Trophoblast cell (in vitro differentiated cells and primary cell): ENCODE results near the gene NUDT8.

Source experiments
- DNase-seq, 2 donors: peaks; one replicate each; pipeline ENCODE4 v3.0.0-alpha.2; 2016
- H2AFZ ChIP-seq: 2 replicates; pipeline ENCODE4 v1.6.1; 2013; ENCODE audit warnings: low read length, moderate library complexity, mild to moderate bottlenecking; ENCODE audit not compliant: insufficient read depth, poor library complexity
- H2AK5ac ChIP-seq: 2 replicates; pipeline ENCODE4 v1.6.1; 2013; ENCODE audit warnings: mild to moderate bottlenecking, low read length
- H2BK120ac ChIP-seq: 2 replicates; pipeline ENCODE4 v1.6.1; 2013; ENCODE audit warnings: low read length, mild to moderate bottlenecking, moderate library complexity; ENCODE audit not compliant: insufficient read depth, poor library complexity
- H2BK12ac ChIP-seq: 2 replicates; pipeline ENCODE4 v1.6.1; 2013; ENCODE audit warnings: mild to moderate bottlenecking, low read length, moderate library complexity
- H2BK5ac ChIP-seq: 2 replicates; pipeline ENCODE4 v1.6.1; 2013; ENCODE audit warnings: low read length, low read depth, moderate library complexity, mild to moderate bottlenecking; ENCODE audit not compliant: poor library complexity
- H3K14ac ChIP-seq: 2 replicates; pipeline ENCODE4 v1.6.1; 2013; ENCODE audit warnings: mild to moderate bottlenecking, low read length
- H3K18ac ChIP-seq: 2 replicates; pipeline ENCODE4 v1.6.1; 2013; ENCODE audit warnings: mild to moderate bottlenecking, low read length
- H3K23ac ChIP-seq: 2 replicates; pipeline ENCODE4 v1.6.1; 2013; ENCODE audit warnings: low read length
- H3K27ac ChIP-seq: 2 replicates; pipeline ENCODE4 v1.5.1; 2013; ENCODE audit warnings: low read depth, mild to moderate bottlenecking, inconsistent platforms, low read length, moderate library complexity
- H3K27me3 ChIP-seq: 2 replicates; pipeline ENCODE4 v1.6.1; 2013; ENCODE audit warnings: inconsistent platforms, mild to moderate bottlenecking, low read length, moderate library complexity; ENCODE audit not compliant: insufficient read depth
- H3K36me3 ChIP-seq, 2 experiments: 1 replicate in 1 of 2; 2 replicates in 1 of 2; pipeline ENCODE4 v1.6.1; 2013; ENCODE audit warnings: low read length in 2 of 2, mild to moderate bottlenecking in 2 of 2, moderate library complexity in 1 of 2; ENCODE audit not compliant: insufficient read depth in 2 of 2, control insufficient read depth in 1 of 2
- H3K4ac ChIP-seq: 2 replicates; pipeline ENCODE4 v1.6.1; 2013; ENCODE audit warnings: low read depth, mild to moderate bottlenecking, low read length, moderate library complexity
- H3K4me1 ChIP-seq, 2 experiments: 1 replicate in 1 of 2; 2 replicates in 1 of 2; pipeline ENCODE4 v1.6.1; 2013; ENCODE audit warnings: low read length in 2 of 2, mild to moderate bottlenecking in 2 of 2, moderate library complexity in 1 of 2; ENCODE audit not compliant: insufficient read depth in 2 of 2, control insufficient read depth in 1 of 2
- H3K4me2 ChIP-seq: 2 replicates; pipeline ENCODE4 v1.6.1; 2013; ENCODE audit warnings: inconsistent platforms, mild to moderate bottlenecking, low read length, moderate library complexity
- H3K4me3 ChIP-seq: 2 replicates; pipeline ENCODE4 v1.5.1; 2013; ENCODE audit warnings: mild to moderate bottlenecking, low read depth, low read length, inconsistent platforms
- H3K79me1 ChIP-seq: one replicate; pipeline ENCODE4 v1.6.1; 2013; ENCODE audit warnings: low read length
- H3K79me2 ChIP-seq: 2 replicates; pipeline ENCODE4 v1.6.1; 2013; ENCODE audit warnings: low read length, mild to moderate bottlenecking; ENCODE audit not compliant: control insufficient read depth, insufficient read depth, poor library complexity
- H3K9ac ChIP-seq: 2 replicates; pipeline ENCODE4 v1.6.1; 2013; ENCODE audit warnings: mild to moderate bottlenecking, low read length
- H3K9me3 ChIP-seq: 2 replicates; pipeline ENCODE4 v1.6.1; 2013; ENCODE audit warnings: low read depth, mild to moderate bottlenecking, control low read depth, inconsistent platforms, low read length; ENCODE audit not compliant: insufficient read depth
- H4K12ac ChIP-seq: 2 replicates; pipeline ENCODE4 v1.6.1; 2013; ENCODE audit warnings: low read depth, mild to moderate bottlenecking, low read length, moderate library complexity
- H4K8ac ChIP-seq: 2 replicates; pipeline ENCODE4 v1.6.1; 2013; ENCODE audit warnings: low read depth, mild to moderate bottlenecking, low read length, moderate library complexity
- H4K91ac ChIP-seq: one replicate; pipeline ENCODE4 v1.6.1; 2013; ENCODE audit warnings: low read depth, mild to moderate bottlenecking, low read length, moderate library complexity
- WGBS: extraction: QIAGEN DNeasy Blood & Tissue Kit; methylation state at CpG from one replicate; pipeline ENCODE4 v1.1.7; 2013; ENCODE audit warnings: missing lambda C conversion rate; ENCODE audit not compliant: insufficient read length, insufficient coverage; ENCODE audit errors: extremely low coverage; 5-methylcytosine and 5-hydroxymethylcytosine counted together

NUDT8 gene

DNA sequence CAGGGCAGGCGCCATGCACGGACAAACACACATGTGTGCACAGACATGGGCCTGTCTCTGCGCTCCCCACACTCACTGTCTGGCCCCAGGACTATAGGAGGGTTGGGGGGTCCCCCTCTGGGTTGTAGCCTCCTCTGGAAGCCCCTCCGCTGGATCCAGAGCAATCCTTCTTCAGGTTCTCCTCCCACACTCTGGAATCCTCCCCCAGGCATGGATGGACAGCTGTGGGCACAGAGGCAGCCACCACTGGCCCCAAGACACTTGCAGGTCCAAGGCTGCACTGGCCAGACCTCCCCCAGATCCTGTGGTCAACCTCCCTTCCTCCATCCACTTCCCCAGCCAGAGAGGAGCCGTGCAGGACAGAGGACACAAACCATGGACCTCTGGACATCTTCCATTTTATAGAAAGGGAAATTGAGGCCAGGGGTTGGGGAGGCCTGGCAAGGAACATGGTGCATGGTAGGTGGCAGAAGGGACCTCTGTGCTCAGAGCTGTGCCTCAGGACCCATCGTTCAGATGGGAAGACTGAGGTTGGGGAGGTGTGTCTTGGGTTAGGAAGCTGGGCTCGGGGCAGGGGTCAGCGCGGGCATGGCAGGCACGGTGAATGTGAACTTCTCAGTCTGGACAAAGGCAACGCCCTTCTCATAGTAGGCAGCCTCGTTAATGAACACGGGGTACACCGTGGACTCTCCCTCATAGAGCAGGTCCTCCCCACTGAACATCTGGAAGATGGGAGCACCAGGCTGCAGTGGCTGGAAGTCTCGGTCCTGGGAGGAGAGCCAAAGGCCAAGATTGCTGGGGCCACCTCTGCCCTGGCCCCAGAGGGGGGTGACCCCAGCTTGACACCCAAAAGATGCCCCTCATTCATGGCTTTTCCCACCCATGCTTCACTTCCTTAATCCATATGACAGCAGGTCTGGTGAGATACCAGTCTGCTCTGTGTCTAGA lies 12.7 kb upstream of the NUDT8 start:
- no peak overlapping the region for H3K4ac ChIP-seq
- H2AK5ac ChIP-seq: no peak overlapping the region
- H3K9me3 ChIP-seq: peaks cover 8% of the 10 kb centered on the region
- H2BK12ac ChIP-seq: no peak overlapping the region
- DNase-seq: no peak
- H4K12ac ChIP-seq: no peak overlapping the region
- no peaks in the 10 kb centered on the region for H3K79me2 ChIP-seq
- no peak overlapping the region for H4K91ac ChIP-seq
- H3K4me3 ChIP-seq: no peak overlapping the region
- H3K27me3 ChIP-seq: no peaks in the 10 kb centered on the region
- H2BK120ac ChIP-seq: no peak overlapping the region
- no peaks in the 10 kb centered on the region for H3K4me1 ChIP-seq
- no peak overlapping the region for H2AFZ ChIP-seq
- H2BK5ac ChIP-seq: no peak overlapping the region
- WGBS: no CpG with 5 or more reads among the region's 15 CpGs
- H3K23ac ChIP-seq: no peak overlapping the region
- no peak overlapping the region for H3K4me2 ChIP-seq
- H3K36me3 ChIP-seq: no peaks in the 10 kb centered on the region
- no peak overlapping the region for H3K9ac ChIP-seq
- H3K18ac ChIP-seq: no peak overlapping the region
- H4K8ac ChIP-seq: no peak overlapping the region
- H3K27ac ChIP-seq: no peak overlapping the region
- H3K14ac ChIP-seq: no peak overlapping the region
- no peaks in the 10 kb centered on the region for H3K79me1 ChIP-seq

DNA sequence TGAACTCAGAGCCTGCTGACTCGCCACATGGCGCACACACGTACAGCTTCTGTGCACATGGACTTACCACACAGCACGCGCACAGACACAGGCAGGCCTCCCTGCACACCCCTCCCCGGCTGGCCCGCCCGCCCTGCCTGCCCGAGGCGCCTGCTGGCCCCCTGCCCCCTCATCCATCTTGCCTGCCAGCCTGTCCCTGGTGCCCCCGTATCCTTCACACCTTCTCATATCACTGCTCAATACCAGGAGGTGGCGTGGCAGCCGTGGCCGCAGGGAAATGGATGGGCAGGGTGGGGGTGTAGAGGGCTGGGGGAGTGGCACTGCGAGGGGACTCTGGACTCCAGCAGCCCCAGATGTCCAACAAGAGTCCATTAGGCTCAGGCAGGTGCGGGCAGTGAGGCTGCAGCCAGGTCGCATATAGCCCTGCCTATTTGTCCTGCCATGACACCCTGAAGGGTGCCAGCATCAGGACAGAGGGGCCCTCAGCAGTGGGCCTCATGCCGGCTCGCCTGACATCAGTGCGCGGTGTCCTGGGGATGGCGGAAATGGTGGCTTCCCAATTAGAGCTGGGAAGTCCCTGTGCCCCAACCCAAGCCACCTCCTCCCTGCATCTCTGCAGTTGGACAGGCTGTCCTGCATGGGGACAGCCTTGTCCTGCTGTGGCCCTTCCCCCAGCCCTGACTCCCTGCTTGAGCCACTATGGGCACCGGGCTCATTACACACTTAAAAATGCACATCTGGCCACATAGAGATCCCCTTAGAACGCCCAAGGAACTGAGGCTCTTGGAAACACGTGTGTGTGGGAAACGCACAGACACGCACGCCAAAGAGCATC lies 11.8 kb upstream of the NUDT8 start:
- Histone ChIP-seq H4K91ac (no peak overlapping the region), H3K9ac (no peak overlapping the region), H2AK5ac (no peak overlapping the region), H3K18ac (no peak overlapping the region), H2BK5ac (no peak overlapping the region), H3K9me3 (peaks cover 8% of the 10 kb centered on the region), H3K4me3 (no peak overlapping the region), H3K36me3 (no peaks in the 10 kb centered on the region), H3K4ac (no peak overlapping the region), H3K4me2 (no peak overlapping the region), H3K23ac (no peak overlapping the region), H3K27ac (no peak overlapping the region), H3K14ac (no peak overlapping the region), H2BK120ac (no peak overlapping the region), H3K79me2 (no peaks in the 10 kb centered on the region), H4K8ac (no peak overlapping the region), H2BK12ac (no peak overlapping the region), H3K27me3 (no peaks in the 10 kb centered on the region), H3K4me1 (no peaks in the 10 kb centered on the region), H3K79me1 (no peaks in the 10 kb centered on the region), H4K12ac (no peak overlapping the region), H2AFZ (no peak overlapping the region)
- no peak for DNase-seq
- no CpG with 5 or more reads among the region's 28 CpGs for WGBS

- Histone ChIP-seq H2AFZ (no peak overlapping the region), H3K23ac (no peak overlapping the region), H3K27ac (no peak overlapping the region), H3K79me2 (no peaks in the 10 kb centered on the region), H3K9ac (no peak overlapping the region), H2BK5ac (no peak overlapping the region), H4K91ac (no peak overlapping the region), H3K9me3 (peaks cover 8% of the 10 kb centered on the region), H3K18ac (no peak overlapping the region), H3K14ac (no peak overlapping the region), H3K27me3 (no peaks in the 10 kb centered on the region), H2AK5ac (no peak overlapping the region), H3K79me1 (no peaks in the 10 kb centered on the region), H2BK12ac (no peak overlapping the region), H4K12ac (no peak overlapping the region), H3K4me1 (no peaks in the 10 kb centered on the region), H3K36me3 (no peaks in the 10 kb centered on the region), H3K4ac (no peak overlapping the region), H3K4me3 (no peak overlapping the region), H2BK120ac (no peak overlapping the region), H3K4me2 (no peak overlapping the region), H4K8ac (no peak overlapping the region)
- no peak for DNase-seq
- no CpG with 5 or more reads among the region's 12 CpGs for WGBS
These were observed 11.1 kb upstream of the NUDT8 start for GRCh38 chr11:67640758-67641337.

GRCh38 chr11:67640021-67640757 lies 10.5 kb upstream of the NUDT8 start:
- H3K27me3 ChIP-seq: no peaks in the 10 kb centered on the region
- no peak overlapping the region for H3K23ac ChIP-seq
- peaks cover 8% of the 10 kb centered on the region for H3K9me3 ChIP-seq
- H3K4me3 ChIP-seq: no peak overlapping the region
- H4K12ac ChIP-seq: no peak overlapping the region
- no peak overlapping the region for H3K4me2 ChIP-seq
- no peak overlapping the region for H2AFZ ChIP-seq
- no peak overlapping the region for H3K9ac ChIP-seq
- H3K79me2 ChIP-seq: no peaks in the 10 kb centered on the region
- no peak overlapping the region for H3K14ac ChIP-seq
- H2AK5ac ChIP-seq: no peak overlapping the region
- WGBS: no CpG with 5 or more reads among the region's 23 CpGs
- no peak overlapping the region for H4K8ac ChIP-seq
- no peaks in the 10 kb centered on the region for H3K79me1 ChIP-seq
- no peaks in the 10 kb centered on the region for H3K4me1 ChIP-seq
- no peak overlapping the region for H3K27ac ChIP-seq
- H3K18ac ChIP-seq: no peak overlapping the region
- no peaks in the 10 kb centered on the region for H3K36me3 ChIP-seq
- no peak overlapping the region for H2BK5ac ChIP-seq
- no peak overlapping the region for H4K91ac ChIP-seq
- H2BK12ac ChIP-seq: no peak overlapping the region
- peak; percentile 49 to 78 for DNase-seq
- no peak overlapping the region for H2BK120ac ChIP-seq
- no peak overlapping the region for H3K4ac ChIP-seq
